ENCODE measurements around the gene MKRN2. TPM values are rescaled to one million over a fixed set of nuclear protein-coding genes. Genes with fewer than 3 reads are reported as not detected.
"Not testable (repeated sequence)": the region's sequence is repeated elsewhere in the genome, so short reads cannot be mapped to it uniquely, and the experiment has no call there.

Gene MKRN2
- total RNA-seq, 2 experiments from 2014 or later: 19.0 to 20.3 TPM

- no peak overlapping the region for H3K4me3 Mint-ChIP-seq
- Histone ChIP-seq H3K4me3 (ENCODE audit: low read length) (no peak overlapping the region), H3K9me3 (ENCODE audit: control insufficient read depth in 1 of 2, insufficient read depth in 1 of 2, low read length in 2 of 2) (no peaks in the 10 kb centered on the region), H3K36me3 (ENCODE audit: insufficient read depth, low read length) (peaks cover 32% of the 10 kb centered on the region), H3K27ac (ENCODE audit: low read depth in 1 of 2, low read length in 2 of 2) (no peak overlapping the region), H3K27me3 (ENCODE audit: control insufficient read depth in 1 of 2, insufficient read depth in 2 of 2, low read length in 2 of 2) (no peaks in the 10 kb centered on the region), H3K4me1 (ENCODE audit: insufficient read depth, low read length) (no peaks in the 10 kb centered on the region)
- no peak overlapping the region for H3K27ac Mint-ChIP-seq
- CTCF ChIA-PET: no interaction called here
- POLR2A ChIA-PET: no interaction called here
- H3K4me1 Mint-ChIP-seq (ENCODE audit: low read depth): no peaks in the 10 kb centered on the region
- H3K27me3 Mint-ChIP-seq: no peaks in the 10 kb centered on the region
- H3K9me3 Mint-ChIP-seq: no peaks in the 10 kb centered on the region
- intact Hi-C loops (cut with DNase I, micrococcal nuclease): no loop called here
- peaks cover 44% of the 10 kb centered on the region for H3K36me3 Mint-ChIP-seq (ENCODE audit: low read depth)
- ATAC-seq (ENCODE audit: poor library complexity) (no peak), DNase-seq (no peak)
- no peak for TF ChIP-seq CTCF (IDR thresholded peaks at IDR 0.05)
Measured at GRCh38 chr3:12532182-12532581, 24.7 kb upstream of the MKRN2 start.

- Mint-ChIP-seq H3K36me3 (ENCODE audit: low read depth) (peaks cover 16% of the 10 kb centered on the region), H3K4me3 (no peak overlapping the region), H3K27ac (no peak overlapping the region), H3K4me1 (ENCODE audit: low read depth) (no peaks in the 10 kb centered on the region), H3K9me3 (no peaks in the 10 kb centered on the region), H3K27me3 (no peaks in the 10 kb centered on the region)
- intact Hi-C loops (cut with DNase I, micrococcal nuclease): no loop called here
- POLR2A ChIA-PET: no interaction called here
- TF ChIP-seq CTCF (IDR thresholded peaks at IDR 0.05): no peak
- H3K4me1 ChIP-seq (ENCODE audit: insufficient read depth, low read length): no peaks in the 10 kb centered on the region
- ATAC-seq (ENCODE audit: poor library complexity): no peak
- H3K9me3 ChIP-seq (ENCODE audit: control insufficient read depth in 1 of 2, insufficient read depth in 1 of 2, low read length in 2 of 2): no peaks in the 10 kb centered on the region
- no peak for DNase-seq
- no peaks in the 10 kb centered on the region for H3K27me3 ChIP-seq (ENCODE audit: control insufficient read depth in 1 of 2, insufficient read depth in 2 of 2, low read length in 2 of 2)
- H3K27ac ChIP-seq (ENCODE audit: low read depth in 1 of 2, low read length in 2 of 2): no peak overlapping the region
- no peak overlapping the region for H3K4me3 ChIP-seq (ENCODE audit: low read length)
- CTCF ChIA-PET: no interaction called here
- H3K36me3 ChIP-seq (ENCODE audit: insufficient read depth, low read length): peaks cover 18% of the 10 kb centered on the region
Measured at GRCh38 chr3:12536423-12536822, 20.5 kb upstream of the MKRN2 start.

GRCh38 chr3:12541625-12542024, 15.3 kb upstream of the MKRN2 start:
- Mint-ChIP-seq H3K4me3 (no peak overlapping the region), H3K4me1 (ENCODE audit: low read depth) (no peaks in the 10 kb centered on the region), H3K36me3 (ENCODE audit: low read depth) (peaks cover 4% of the 10 kb centered on the region), H3K27me3 (no peaks in the 10 kb centered on the region), H3K9me3 (no peaks in the 10 kb centered on the region), H3K27ac (no peak overlapping the region)
- no peak overlapping the region for H3K4me3 ChIP-seq (ENCODE audit: low read length)
- no peaks in the 10 kb centered on the region for H3K27me3 ChIP-seq (ENCODE audit: control insufficient read depth in 1 of 2, insufficient read depth in 2 of 2, low read length in 2 of 2)
- intact Hi-C loops (cut with DNase I, micrococcal nuclease): no loop called here
- peaks cover 2% of the 10 kb centered on the region for H3K36me3 ChIP-seq (ENCODE audit: insufficient read depth, low read length)
- CTCF ChIA-PET: no interaction called here
- TF ChIP-seq CTCF (IDR thresholded peaks at IDR 0.05): no peak
- ATAC-seq (ENCODE audit: poor library complexity) (no peak), DNase-seq (peak in 2 of 14 experiments; percentile 6 to 14)
- H3K4me1 ChIP-seq (ENCODE audit: insufficient read depth, low read length): no peaks in the 10 kb centered on the region
- H3K27ac ChIP-seq (ENCODE audit: low read depth in 1 of 2, low read length in 2 of 2): no peak overlapping the region
- H3K9me3 ChIP-seq (ENCODE audit: control insufficient read depth in 1 of 2, insufficient read depth in 1 of 2, low read length in 2 of 2): no peaks in the 10 kb centered on the region
- POLR2A ChIA-PET: no interaction called here

GRCh38 chr3:12543497-12543896, 13.4 kb upstream of the MKRN2 start:
- ATAC-seq (ENCODE audit: poor library complexity); H3K27ac Mint-ChIP-seq; H3K4me1 Mint-ChIP-seq (ENCODE audit: low read depth); intact Hi-C loops (cut with DNase I, micrococcal nuclease); H3K36me3 Mint-ChIP-seq (ENCODE audit: low read depth); H3K27me3 ChIP-seq (ENCODE audit: control insufficient read depth in 1 of 2, insufficient read depth in 2 of 2, low read length in 2 of 2); POLR2A ChIA-PET; H3K4me3 ChIP-seq (ENCODE audit: low read length); DNase-seq; H3K27ac ChIP-seq (ENCODE audit: low read depth in 1 of 2, low read length in 2 of 2); H3K9me3 Mint-ChIP-seq; H3K36me3 ChIP-seq (ENCODE audit: insufficient read depth, low read length); CTCF ChIA-PET; H3K4me3 Mint-ChIP-seq; H3K4me1 ChIP-seq (ENCODE audit: insufficient read depth, low read length); H3K9me3 ChIP-seq (ENCODE audit: control insufficient read depth in 1 of 2, insufficient read depth in 1 of 2, low read length in 2 of 2); H3K27me3 Mint-ChIP-seq: not testable (repeated sequence)

Measured in CD4-positive, alpha-beta T cell (primary cell).